GM12878 (cell line): ENCODE measurements around the gene IQCH.

Experiments
- BHLHE40 ChIP-seq, 2 experiments: fragments of 450-650 bp in 1 of 2; IDR thresholded peaks; 2 replicates each; pipeline ENCODE4 v1.6.1; 2011 to 2017; ENCODE audit warnings: low read depth in 2 of 2, borderline replicate concordance in 1 of 2, improper control_type of control experiment in 1 of 2, low read length in 1 of 2, mild to moderate bottlenecking in 1 of 2
- EGR1 ChIP-seq, 2 experiments: IDR thresholded peaks; 1 replicate in 1 of 2; 2 replicates in 1 of 2; pipeline ENCODE4 v1.6.1; 2011 to 2012; ENCODE audit warnings: low read depth in 2 of 2, low read length in 2 of 2, borderline replicate concordance in 1 of 2, mild to moderate bottlenecking in 1 of 2, moderate library complexity in 1 of 2
- POLR2A ChIP-seq: IDR thresholded peaks from 2 replicates; pipeline ENCODE4 v1.6.1; 2011; ENCODE audit warnings: low read depth, mild to moderate bottlenecking, low read length
- SIN3A ChIP-seq: IDR thresholded peaks from 2 replicates; pipeline ENCODE4 v1.6.1; 2012; ENCODE audit warnings: low read depth, low read length, improper control_type of control experiment
- SP1 ChIP-seq: IDR thresholded peaks from one replicate; pipeline ENCODE4 v1.6.1; 2011; ENCODE audit warnings: low read depth, low read length
- YY1 ChIP-seq: IDR thresholded peaks from 2 replicates; pipeline ENCODE4 v1.6.1; 2011; ENCODE audit warnings: low read depth, mild to moderate bottlenecking, low read length
- TF ChIP-seq, protein P1 (sequence below), 3 experiments: IDR thresholded peaks in 2 of 3; conservative IDR thresholded peaks in 1 of 3; 2 replicates each; pipeline ENCODE4 v1.5.1; 2011; ENCODE audit warnings: low read depth in 3 of 3, low read length in 3 of 3, mild to moderate bottlenecking in 3 of 3, control low read depth in 2 of 3, moderate library complexity in 2 of 3, inconsistent platforms in 1 of 3, mixed read lengths in 1 of 3; ENCODE audit not compliant: control insufficient read depth in 2 of 3, insufficient read depth in 1 of 3; ENCODE audit errors: extremely low read depth in 1 of 3

DNA sequence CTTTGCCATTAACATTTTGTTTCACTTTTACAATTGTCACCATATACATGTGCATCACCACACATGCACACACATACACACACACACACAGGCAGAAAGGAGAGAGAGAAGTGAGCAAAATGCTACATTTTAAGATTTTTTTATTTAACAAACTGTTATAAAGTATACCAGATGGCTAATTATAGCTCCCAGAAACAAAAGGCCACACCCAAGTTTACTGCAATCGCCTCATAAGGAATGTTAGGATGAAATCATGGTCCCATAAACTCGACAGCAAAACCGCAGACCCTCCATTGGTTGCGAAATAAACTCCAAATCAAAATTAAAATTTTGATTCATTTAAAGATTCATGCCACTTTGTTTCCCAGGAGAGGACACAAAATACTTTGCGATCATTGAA is 250.2 kb downstream of the IQCH start:
- TF ChIP-seq, protein P1, sequence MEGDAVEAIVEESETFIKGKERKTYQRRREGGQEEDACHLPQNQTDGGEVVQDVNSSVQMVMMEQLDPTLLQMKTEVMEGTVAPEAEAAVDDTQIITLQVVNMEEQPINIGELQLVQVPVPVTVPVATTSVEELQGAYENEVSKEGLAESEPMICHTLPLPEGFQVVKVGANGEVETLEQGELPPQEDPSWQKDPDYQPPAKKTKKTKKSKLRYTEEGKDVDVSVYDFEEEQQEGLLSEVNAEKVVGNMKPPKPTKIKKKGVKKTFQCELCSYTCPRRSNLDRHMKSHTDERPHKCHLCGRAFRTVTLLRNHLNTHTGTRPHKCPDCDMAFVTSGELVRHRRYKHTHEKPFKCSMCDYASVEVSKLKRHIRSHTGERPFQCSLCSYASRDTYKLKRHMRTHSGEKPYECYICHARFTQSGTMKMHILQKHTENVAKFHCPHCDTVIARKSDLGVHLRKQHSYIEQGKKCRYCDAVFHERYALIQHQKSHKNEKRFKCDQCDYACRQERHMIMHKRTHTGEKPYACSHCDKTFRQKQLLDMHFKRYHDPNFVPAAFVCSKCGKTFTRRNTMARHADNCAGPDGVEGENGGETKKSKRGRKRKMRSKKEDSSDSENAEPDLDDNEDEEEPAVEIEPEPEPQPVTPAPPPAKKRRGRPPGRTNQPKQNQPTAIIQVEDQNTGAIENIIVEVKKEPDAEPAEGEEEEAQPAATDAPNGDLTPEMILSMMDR (IDR thresholded peaks at IDR 0.05 in 2 of 3, conservative IDR thresholded peaks at IDR 0.05 in 1 of 3; ENCODE audit: control insufficient read depth in 2 of 3, extremely low read depth in 1 of 3, insufficient read depth in 1 of 3, low read depth in 3 of 3, low read length in 3 of 3): no peak
- TF ChIP-seq POLR2A (no peak), YY1 (no peak), BHLHE40 (IDR thresholded peaks at IDR 0.05; ENCODE audit: borderline replicate concordance in 1 of 2, low read depth in 2 of 2, low read length in 1 of 2) (no peak), EGR1 (IDR thresholded peaks at IDR 0.05; ENCODE audit: borderline replicate concordance in 1 of 2, low read depth in 2 of 2, low read length in 2 of 2) (no peak), SIN3A (no peak), SP1 (no peak)
